Upper lobe of left lung (tissue), 6 donors: ENCODE data around the gene ERGIC2. TPM values are rescaled to one million over a fixed set of nuclear protein-coding genes. Genes with fewer than 3 reads are reported as not detected.
"Not testable (repeated sequence)": the region's sequence is repeated elsewhere in the genome, so short reads cannot be mapped to it uniquely, and the experiment has no call there.

ENCODE experiments used
- ATAC-seq, 2 donors: fragments of 200-7000 bp; cut with Tn5 transposase; one replicate each; pipeline ENCODE4 v1.9.1; 2022; ENCODE audit warnings: mild to moderate bottlenecking in 2 of 2, moderate library complexity in 2 of 2; ENCODE audit not compliant: low FRiP score in 2 of 2
- DNase-seq, 2 donors: peaks; one replicate each; pipeline ENCODE4 v3.0.0-alpha.2; 2019 to 2020
- H3K27ac ChIP-seq, 4 donors: fragments of 200-600 bp; sonication (generic); one replicate each; pipeline ENCODE4 v1.5.1; 2016 to 2019
- H3K27me3 ChIP-seq, 4 donors: fragments of 200-600 bp; sonication (generic); one replicate each; pipeline ENCODE4 v1.5.1; 2017 to 2019
- H3K36me3 ChIP-seq, 4 donors: fragments of 200-600 bp; sonication (generic); one replicate each; pipeline ENCODE4 v1.5.1; 2016 to 2019
- H3K4me1 ChIP-seq, 4 donors: fragments of 200-600 bp; sonication (generic); one replicate each; pipeline ENCODE4 v1.5.1; 2018 to 2019
- H3K4me3 ChIP-seq, 4 donors: fragments of 200-600 bp; sonication (generic); one replicate each; pipeline ENCODE4 v1.5.1; 2017 to 2019; ENCODE audit warnings: mild to moderate bottlenecking in 2 of 4, moderate library complexity in 1 of 4
- H3K9me3 ChIP-seq, 4 donors: fragments of 200-600 bp; sonication (generic); one replicate each; pipeline ENCODE4 v1.5.1; 2018 to 2019
- CTCF ChIP-seq, 6 experiments: fragments of 450-650 bp in 4 of 6; fragments of 200-600 bp in 2 of 6; sonication (generic) in 2 of 6; IDR thresholded peaks; one replicate each; pipeline ENCODE4 v1.5.1; 2016 to 2019; ENCODE audit warnings: antibody characterized with exemption in 6 of 6
- EP300 ChIP-seq, 4 donors: sonication (generic); formaldehyde crosslinking; IDR thresholded peaks; one replicate each; pipeline ENCODE4 v1.5.1; 2017; ENCODE audit warnings: antibody characterized with exemption in 4 of 4, control low read depth in 2 of 4
- POLR2A ChIP-seq, 4 donors: fragments of 450-650 bp; IDR thresholded peaks; one replicate each; pipeline ENCODE4 v1.5.1; 2016 to 2017; ENCODE audit warnings: antibody characterized with exemption in 4 of 4, mild to moderate bottlenecking in 2 of 4
- POLR2AphosphoS5 ChIP-seq, 2 donors: sonication (generic); formaldehyde crosslinking; IDR thresholded peaks; one replicate each; pipeline ENCODE4 v1.5.1; 2017; ENCODE audit warnings: antibody characterized with exemption in 2 of 2
- WGBS, 2 donors: methylation state at CpG; one replicate each; pipeline ENCODE4 v1.1.5; 2017 to 2018; 5-methylcytosine and 5-hydroxymethylcytosine counted together
- total RNA-seq, 6 donors: library from RNA; depleted of rRNA in 4 of 6; stranded (reverse); fragments of >200 nt in 4 of 6; gene quantifications; one replicate each; pipeline versions ENCODE4 v1.1.0 to v1.2.1, GENCODE V29; 2016 to 2021
- donor health status: DM: no; HTN: no; CAD: no; lungs with moderate emphysema.
- donor health status: DM: no; HTN: yes; CAD: no; lungs with severe emphysema.

The ERGIC2 gene
- total RNA-seq, 6 donors from 2014 or later: 9.4 to 64.7 (median 41.3) TPM

- H3K9me3 ChIP-seq: no peaks in the 10 kb centered on the region
- DNase-seq (no peak), ATAC-seq (no peak)
- no peaks in the 10 kb centered on the region for H3K4me1 ChIP-seq
- WGBS, 2 donors: 93 to 95% methylated on average over 3 of the region's 3 CpGs
- H3K27ac ChIP-seq: no peak overlapping the region
- H3K4me3 ChIP-seq: no peak overlapping the region
- H3K36me3 ChIP-seq: no peaks in the 10 kb centered on the region
- no peaks in the 10 kb centered on the region for H3K27me3 ChIP-seq
- TF ChIP-seq POLR2AphosphoS5 (IDR thresholded peaks at IDR 0.05) (no peak), CTCF (IDR thresholded peaks at IDR 0.05) (no peak), POLR2A (IDR thresholded peaks at IDR 0.05) (no peak)
These were observed 79.9 kb downstream of the ERGIC2 start for GRCh38 chr12:29301114-29301513.

- TF ChIP-seq CTCF (IDR thresholded peaks at IDR 0.05) (no peak), EP300 (IDR thresholded peaks at IDR 0.05) (no peak), POLR2AphosphoS5 (IDR thresholded peaks at IDR 0.05) (no peak), POLR2A (IDR thresholded peaks at IDR 0.05) (no peak)
- DNase-seq (no peak), ATAC-seq (no peak)
- no peaks in the 10 kb centered on the region for H3K4me1 ChIP-seq
- H3K9me3 ChIP-seq: no peaks in the 10 kb centered on the region
- H3K27ac ChIP-seq: no peak overlapping the region
- WGBS, 2 donors: 65 to 72% methylated on average over 2 of the region's 2 CpGs
- H3K4me3 ChIP-seq: no peak overlapping the region
- no peaks in the 10 kb centered on the region for H3K27me3 ChIP-seq
- no peaks in the 10 kb centered on the region for H3K36me3 ChIP-seq
These were observed 81.3 kb downstream of the ERGIC2 start for GRCh38 chr12:29299633-29300032.

- TF ChIP-seq EP300 (IDR thresholded peaks at IDR 0.05) (no peak), POLR2A (IDR thresholded peaks at IDR 0.05) (no peak), CTCF (IDR thresholded peaks at IDR 0.05) (no peak), POLR2AphosphoS5 (IDR thresholded peaks at IDR 0.05) (no peak)
- Histone ChIP-seq H3K9me3 (peaks cover 0 to 4% (median 0%) of the 10 kb centered on the region in 4 donors), H3K27ac (no peak overlapping the region), H3K36me3 (no peaks in the 10 kb centered on the region), H3K4me3 (no peak overlapping the region), H3K27me3 (no peaks in the 10 kb centered on the region), H3K4me1 (no peaks in the 10 kb centered on the region)
- no peak for ATAC-seq
- 78 to 94% methylated on average over 3 of the region's 3 CpGs for WGBS, 2 donors
- DNase-seq: no peak
These were observed 89.7 kb downstream of the ERGIC2 start for GRCh38 chr12:29291226-29291625.

GRCh38 chr12:29290475-29290874, 90.5 kb downstream of the ERGIC2 start:
- not testable (repeated sequence) for H3K9me3 ChIP-seq, H3K4me3 ChIP-seq, H3K27me3 ChIP-seq, ATAC-seq, DNase-seq, H3K36me3 ChIP-seq, H3K4me1 ChIP-seq, H3K27ac ChIP-seq

- Histone ChIP-seq H3K9me3 (peaks cover 0 to 4% (median 0%) of the 10 kb centered on the region in 4 donors), H3K4me3 (no peak overlapping the region), H3K4me1 (no peaks in the 10 kb centered on the region), H3K27me3 (no peaks in the 10 kb centered on the region), H3K36me3 (no peaks in the 10 kb centered on the region), H3K27ac (no peak overlapping the region)
- DNase-seq (no peak), ATAC-seq (no peak)
- TF ChIP-seq POLR2A (IDR thresholded peaks at IDR 0.05) (no peak), POLR2AphosphoS5 (IDR thresholded peaks at IDR 0.05) (no peak), EP300 (IDR thresholded peaks at IDR 0.05) (no peak), CTCF (IDR thresholded peaks at IDR 0.05) (no peak)
These were observed 92.9 kb downstream of the ERGIC2 start for GRCh38 chr12:29288031-29288430.
